Measurements from ENCODE around the gene GIGYF2. TPM values are rescaled to one million over a fixed set of nuclear protein-coding genes. Genes with fewer than 3 reads are reported as not detected.
"Not testable (repeated sequence)": the region's sequence is repeated elsewhere in the genome, so short reads cannot be mapped to it uniquely, and the experiment has no call there.

Gene GIGYF2
- total and polyA plus RNA-seq, 2 of the 4 experiments (the other 2 are of a cell fraction): 14.7 to 66.0 TPM

DNA sequence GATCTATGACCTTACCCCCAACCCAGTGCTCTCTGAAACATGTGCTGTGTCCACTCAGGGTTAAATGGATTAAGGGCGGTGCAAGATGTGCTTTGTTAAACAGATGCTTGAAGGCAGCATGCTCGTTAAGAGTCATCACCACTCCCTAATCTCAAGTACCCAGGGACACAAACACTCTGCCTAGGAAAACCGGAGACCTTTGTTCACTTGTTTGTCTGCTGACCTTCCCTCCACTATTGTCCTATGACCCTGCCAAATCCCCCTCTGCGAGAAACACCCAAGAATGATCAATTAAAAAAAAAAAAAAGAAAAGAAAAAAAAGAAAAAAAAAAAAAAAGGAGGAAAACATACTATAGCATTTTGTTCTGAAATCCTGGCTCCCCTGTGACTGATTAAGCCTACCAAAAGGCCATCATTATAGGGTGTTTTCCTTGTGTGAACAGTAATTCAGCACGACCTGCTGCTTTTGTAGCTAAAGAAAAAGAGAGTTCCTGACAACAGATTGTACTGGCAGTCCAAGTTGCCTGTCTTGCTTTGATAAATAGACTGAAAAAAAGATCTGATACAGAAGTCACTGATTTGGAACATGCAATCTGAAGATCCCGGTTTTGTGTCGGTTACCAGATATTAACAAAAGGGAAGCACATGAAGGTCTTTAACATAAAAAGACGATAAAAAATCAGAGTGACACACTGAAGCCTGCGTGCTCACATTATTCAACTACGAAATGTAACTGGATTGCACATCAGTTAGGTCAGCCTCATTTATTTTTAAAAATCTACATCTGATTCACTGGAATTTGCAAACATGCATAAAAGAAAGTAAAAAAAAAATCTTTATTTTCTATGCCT is 210.0 kb downstream of the GIGYF2 start:
- H3K9me3 ChIP-seq (ENCODE audit: control insufficient read depth, insufficient read depth, low read length); H4K8ac ChIP-seq (ENCODE audit: low read depth in 2 of 2, low read length in 2 of 2); H3K27me3 ChIP-seq (ENCODE audit: control insufficient read depth, insufficient read depth, low read length); BruUV-seq (replicated peaks); dilution Hi-C loops (cut with HindIII; ENCODE audit: low sequenced_read_pairs, unreplicated experiment); POLR2A ChIA-PET (ENCODE audit: unreplicated experiment); H3K9ac ChIP-seq (ENCODE audit: low read depth, low read length); in situ Hi-C loops (cut with MboI; ENCODE audit: low sequenced_read_pairs); H3K4me1 ChIP-seq (ENCODE audit: control insufficient read depth, insufficient read depth, low read length); H3K9me1 ChIP-seq (ENCODE audit: insufficient read depth, low read length); H3K4me3 ChIP-seq (ENCODE audit: insufficient read depth, low read depth, low read length); H3K27ac ChIP-seq (ENCODE audit: insufficient read depth, low read length); H3K4me2 ChIP-seq (ENCODE audit: low read depth, low read length); intact Hi-C loops (cut with micrococcal nuclease); H4K20me1 ChIP-seq (ENCODE audit: insufficient read depth, low read length); H2AFZ ChIP-seq (replicated peaks; ENCODE audit: low read length, poor library complexity); H4K5ac ChIP-seq (ENCODE audit: low read depth, low read length); H2BK120ac ChIP-seq (ENCODE audit: low read depth, low read length); H2BK20ac ChIP-seq (ENCODE audit: low read depth, low read length); H2AK9ac ChIP-seq (replicated peaks; ENCODE audit: low read depth, low read length, poor library complexity); H2AK5ac ChIP-seq (ENCODE audit: low read depth, low read length); H3K79me1 ChIP-seq (ENCODE audit: low read depth in 1 of 2, low read length in 2 of 2); H3K56ac ChIP-seq (ENCODE audit: extremely low read depth, insufficient read depth, low read length); H3K18ac ChIP-seq (ENCODE audit: low read depth, low read length); CTCF ChIA-PET; H3K4ac ChIP-seq (ENCODE audit: low read depth, low read length); H3K14ac ChIP-seq (replicated peaks; ENCODE audit: low read depth, low read length); H2BK15ac ChIP-seq (ENCODE audit: low read depth, low read length); H2BK5ac ChIP-seq (ENCODE audit: low read depth, low read length, poor library complexity, severe bottlenecking); H3K36me3 ChIP-seq (ENCODE audit: control insufficient read depth, insufficient read depth, low read length); DNase-seq; H4K91ac ChIP-seq (ENCODE audit: insufficient read depth, low read depth, low read length); H3K23ac ChIP-seq (ENCODE audit: low read depth, low read length); ATAC-seq (ENCODE audit: low read depth): not testable (repeated sequence)
- 71% methylated on average over 3 of the region's 10 CpGs; no CpG with 5 or more reads in 1 of the 2 experiments for WGBS, 2 experiments (ENCODE audit: extremely low coverage in 2 of 2, insufficient read length in 1 of 2)

DNA sequence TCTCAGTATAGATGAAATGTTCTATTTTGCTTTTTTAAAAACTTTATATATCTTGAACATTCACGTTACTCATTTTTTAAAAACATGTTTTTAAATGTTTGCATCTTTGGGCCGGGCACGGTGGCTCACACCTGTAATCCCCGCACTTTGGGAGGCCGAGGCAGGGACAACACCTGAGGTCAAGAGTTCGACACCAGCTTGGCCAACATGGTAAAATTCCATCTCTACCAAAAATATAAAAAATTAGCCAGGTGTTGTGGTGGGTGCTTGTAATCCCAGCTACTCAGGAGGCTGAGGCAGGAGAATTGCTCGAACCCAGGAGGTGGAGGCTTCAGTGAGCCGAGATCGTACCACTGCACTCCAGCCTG is 210.6 kb downstream of the GIGYF2 start:
- in situ Hi-C loops (cut with MboI; ENCODE audit: low sequenced_read_pairs); H3K4me1 ChIP-seq (ENCODE audit: control insufficient read depth, insufficient read depth, low read length); H2AK5ac ChIP-seq (ENCODE audit: low read depth, low read length); H2AK9ac ChIP-seq (replicated peaks; ENCODE audit: low read depth, low read length, poor library complexity); H3K4ac ChIP-seq (ENCODE audit: low read depth, low read length); H3K14ac ChIP-seq (replicated peaks; ENCODE audit: low read depth, low read length); H3K4me3 ChIP-seq (ENCODE audit: insufficient read depth, low read depth, low read length); H3K56ac ChIP-seq (ENCODE audit: extremely low read depth, insufficient read depth, low read length); H3K18ac ChIP-seq (ENCODE audit: low read depth, low read length); H3K36me3 ChIP-seq (ENCODE audit: control insufficient read depth, insufficient read depth, low read length); H2BK20ac ChIP-seq (ENCODE audit: low read depth, low read length); H4K5ac ChIP-seq (ENCODE audit: low read depth, low read length); ATAC-seq (ENCODE audit: low read depth); H3K79me1 ChIP-seq (ENCODE audit: low read depth in 1 of 2, low read length in 2 of 2); H2BK5ac ChIP-seq (ENCODE audit: low read depth, low read length, poor library complexity, severe bottlenecking); H3K23ac ChIP-seq (ENCODE audit: low read depth, low read length); H3K27ac ChIP-seq (ENCODE audit: insufficient read depth, low read length); CTCF ChIA-PET; H3K27me3 ChIP-seq (ENCODE audit: control insufficient read depth, insufficient read depth, low read length); H2AFZ ChIP-seq (replicated peaks; ENCODE audit: low read length, poor library complexity); dilution Hi-C loops (cut with HindIII; ENCODE audit: low sequenced_read_pairs, unreplicated experiment); H2BK120ac ChIP-seq (ENCODE audit: low read depth, low read length); H2BK15ac ChIP-seq (ENCODE audit: low read depth, low read length); DNase-seq; POLR2A ChIA-PET (ENCODE audit: unreplicated experiment); H4K20me1 ChIP-seq (ENCODE audit: insufficient read depth, low read length); H3K9me3 ChIP-seq (ENCODE audit: control insufficient read depth, insufficient read depth, low read length); BruUV-seq (replicated peaks); H4K91ac ChIP-seq (ENCODE audit: insufficient read depth, low read depth, low read length); intact Hi-C loops (cut with micrococcal nuclease); H3K9ac ChIP-seq (ENCODE audit: low read depth, low read length); H3K4me2 ChIP-seq (ENCODE audit: low read depth, low read length); H4K8ac ChIP-seq (ENCODE audit: low read depth in 2 of 2, low read length in 2 of 2); H3K9me1 ChIP-seq (ENCODE audit: insufficient read depth, low read length): not testable (repeated sequence)
- no CpG with 5 or more reads among the region's 9 CpGs for WGBS, 2 experiments (ENCODE audit: extremely low coverage in 2 of 2, insufficient read length in 1 of 2)

All from IMR-90 (cell line).